GM21360 (cell line): ENCODE results near the gene ADAD2.
A peak's percentile ranks its signal among the peaks of the same experiment; 100 is the strongest.

ENCODE experiments used
- ATAC-seq: cut with Tn5 transposase; IDR thresholded peaks from one replicate; pipeline ENCODE4 v1.9.1; 2021; ENCODE audit warnings: mild to moderate bottlenecking, moderate library complexity; ENCODE audit not compliant: unreplicated experiment

The ADAD2 gene

DNA sequence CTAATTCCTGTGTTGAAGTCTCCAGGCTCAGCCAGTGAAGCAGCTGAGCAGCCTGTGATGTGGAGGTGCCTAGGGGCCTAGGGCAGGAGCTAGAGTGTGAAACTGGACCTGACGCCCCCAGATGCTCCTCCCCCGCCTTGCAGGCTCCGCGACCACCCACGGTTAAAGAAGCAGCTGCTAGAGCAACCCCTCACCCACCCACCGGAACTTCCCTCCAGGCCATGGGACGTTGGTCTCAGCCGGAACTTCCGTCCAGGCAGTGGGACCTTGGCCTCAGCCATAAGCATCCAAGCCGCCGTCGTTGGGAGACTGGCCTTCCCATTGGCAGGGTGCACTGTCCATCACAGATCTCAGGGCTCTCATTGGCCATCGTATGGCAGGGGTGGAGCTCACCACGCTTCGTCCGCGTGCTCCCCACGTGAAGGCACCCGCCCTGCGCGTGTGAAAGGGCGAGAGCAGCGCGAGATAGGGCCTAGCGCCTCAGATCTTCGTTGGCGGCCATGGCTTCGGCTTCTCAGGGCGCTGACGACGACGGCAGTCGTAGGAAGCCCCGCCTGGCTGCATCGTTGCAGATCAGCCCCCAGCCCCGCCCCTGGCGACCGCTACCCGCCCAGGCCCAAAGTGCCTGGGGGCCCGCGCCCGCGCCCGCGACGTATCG, at the start of gene ADAD2:
ADAD2 (plus strand) TSS at position 427 of the 658 bp plus-strand sequence; CDS start at position 501, 74 bp downstream.
- ATAC-seq, result no peak

DNA sequence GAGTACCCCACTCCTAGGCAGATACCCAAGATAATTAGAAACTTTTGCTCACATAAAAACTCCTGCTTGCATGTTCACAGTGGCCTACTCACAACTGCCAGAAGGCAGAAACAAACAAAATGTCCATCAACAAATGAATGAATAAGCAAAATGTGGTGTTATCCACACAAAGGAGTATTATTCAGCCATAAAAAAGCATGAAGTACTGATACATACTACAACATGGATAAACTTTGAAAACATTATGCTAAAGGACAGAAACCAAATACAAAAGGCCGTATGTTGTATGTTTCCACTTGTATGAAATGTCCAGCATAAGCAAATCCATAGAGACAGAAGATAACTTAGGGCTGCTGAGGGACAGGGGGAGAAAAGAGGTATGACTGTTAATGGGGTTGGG, 47.9 kb upstream of the ADAD2 start:
- ATAC-seq, result no peak

DNA sequence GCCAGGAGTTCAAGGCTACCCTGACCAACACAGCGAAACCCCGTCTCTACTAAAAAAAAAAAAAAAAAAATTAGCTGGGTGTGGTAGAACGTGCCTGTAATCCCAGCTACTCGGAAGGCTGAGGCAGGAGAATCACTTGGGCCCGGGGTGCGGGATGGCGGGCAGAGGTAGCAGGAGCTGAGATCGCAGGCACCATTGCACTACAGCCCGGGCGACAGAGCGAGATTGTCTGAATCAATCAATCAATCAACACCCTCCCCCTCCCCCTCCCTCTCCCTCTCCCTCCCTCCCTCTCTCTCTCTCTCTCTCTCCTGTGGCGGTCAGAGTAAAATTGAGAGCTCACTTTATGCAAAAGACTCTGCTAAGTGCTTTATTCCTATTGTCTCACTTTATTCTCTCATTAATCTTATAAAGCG, 47.2 kb upstream of the ADAD2 start:
- no peak for ATAC-seq

DNA sequence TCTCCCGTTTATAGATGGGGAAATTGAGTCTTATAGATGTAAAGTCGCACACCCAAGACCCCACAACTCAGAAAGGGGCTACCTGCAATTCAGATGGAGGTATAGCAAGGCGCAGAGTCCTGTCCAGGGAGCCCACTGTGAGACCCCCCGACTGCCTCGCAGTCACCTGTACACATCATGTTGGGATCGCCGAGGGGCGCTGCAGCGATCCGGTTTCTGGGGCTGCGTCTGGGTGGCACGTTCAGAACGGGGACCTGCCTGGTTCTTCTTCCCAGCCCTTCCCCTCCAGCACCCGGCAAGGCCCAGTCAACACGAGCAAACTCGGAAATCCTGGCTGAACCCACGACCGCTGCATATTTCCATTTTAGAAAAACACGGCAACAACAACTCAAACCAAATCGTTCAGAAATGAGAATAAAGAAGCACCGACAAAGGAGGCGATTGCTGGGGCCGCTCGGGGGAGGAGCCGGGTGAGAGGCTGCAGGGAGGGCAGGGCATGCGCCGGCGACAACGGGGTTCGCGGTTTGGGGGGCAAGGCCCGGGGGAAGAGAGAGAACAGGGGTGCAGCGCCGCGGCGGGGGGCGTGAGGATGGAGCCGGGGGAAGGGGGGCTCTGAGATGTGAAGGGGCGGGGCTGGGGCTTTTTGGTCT, 46.6 kb upstream of the ADAD2 start:
- no peak for ATAC-seq

DNA sequence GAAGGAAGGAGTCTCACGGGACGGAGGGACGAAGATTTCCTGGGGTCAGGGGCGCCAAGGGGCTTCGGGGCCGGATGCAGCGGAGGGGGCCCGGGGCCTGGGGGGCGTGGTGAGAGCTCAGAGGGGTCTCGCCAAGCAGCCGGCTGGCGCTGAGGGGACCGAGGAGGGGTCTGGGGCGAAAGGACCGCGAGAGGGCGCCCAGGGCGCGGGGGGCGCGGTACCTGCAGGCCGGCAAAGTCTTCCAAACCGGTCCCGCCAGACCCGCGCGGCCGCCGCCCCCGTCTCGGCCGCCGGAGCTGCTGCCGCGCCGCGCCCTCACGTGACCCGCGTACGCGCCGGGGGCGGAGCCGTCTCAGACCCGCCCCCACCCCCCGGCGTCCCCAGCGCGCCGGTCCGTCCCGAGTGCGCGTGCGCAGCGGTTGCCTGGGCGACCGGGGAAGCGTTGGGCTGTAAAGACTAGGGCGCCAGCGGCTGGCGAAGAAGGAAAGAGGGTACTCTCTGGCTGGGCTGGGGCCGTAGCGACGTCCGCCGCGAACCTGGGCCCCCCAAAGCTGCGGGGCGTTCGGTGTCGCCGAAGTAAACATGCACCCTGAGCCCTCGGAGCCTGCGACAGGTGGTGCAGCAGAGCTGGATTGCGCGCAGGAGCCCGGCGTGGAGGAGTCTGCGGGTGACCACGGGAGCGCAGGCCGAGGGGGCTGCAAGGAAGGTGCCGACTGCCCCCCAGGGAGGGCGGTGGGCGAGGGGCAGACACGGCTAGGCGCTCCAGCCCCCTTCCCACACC, 45.9 kb upstream of the ADAD2 start, which contains the start of the genes DNAAF1 and HSDL1:
DNAAF1 (plus strand) TSS at position 450 of the 781 bp plus-strand sequence; CDS start at position 583, 133 bp downstream.
HSDL1 (minus strand) TSS at position 319 of the 781 bp plus-strand sequence. CDS start 13,856 bp downstream, outside the sequence.
- peak; percentile 81 for ATAC-seq

DNA sequence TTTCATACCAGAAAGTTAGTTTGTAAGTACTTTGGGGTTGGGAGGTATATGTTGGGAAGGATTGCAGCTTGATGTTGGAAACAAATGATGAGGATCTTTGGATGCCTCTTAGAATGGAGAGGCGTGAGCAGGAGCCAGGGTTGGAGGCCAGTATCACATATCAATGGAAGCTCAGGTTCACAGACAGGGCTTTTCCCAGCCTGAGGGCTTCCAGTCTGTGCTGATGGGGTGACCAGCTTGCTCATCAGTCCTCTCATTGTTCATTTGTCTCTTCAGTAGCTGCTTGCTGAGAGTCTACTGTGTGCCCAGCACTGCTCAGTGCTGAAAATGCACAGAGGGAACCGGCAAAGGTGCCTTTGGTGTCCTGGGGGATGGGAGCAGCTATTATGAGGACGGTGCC, 40.0 kb upstream of the ADAD2 start:
- no peak for ATAC-seq

DNA sequence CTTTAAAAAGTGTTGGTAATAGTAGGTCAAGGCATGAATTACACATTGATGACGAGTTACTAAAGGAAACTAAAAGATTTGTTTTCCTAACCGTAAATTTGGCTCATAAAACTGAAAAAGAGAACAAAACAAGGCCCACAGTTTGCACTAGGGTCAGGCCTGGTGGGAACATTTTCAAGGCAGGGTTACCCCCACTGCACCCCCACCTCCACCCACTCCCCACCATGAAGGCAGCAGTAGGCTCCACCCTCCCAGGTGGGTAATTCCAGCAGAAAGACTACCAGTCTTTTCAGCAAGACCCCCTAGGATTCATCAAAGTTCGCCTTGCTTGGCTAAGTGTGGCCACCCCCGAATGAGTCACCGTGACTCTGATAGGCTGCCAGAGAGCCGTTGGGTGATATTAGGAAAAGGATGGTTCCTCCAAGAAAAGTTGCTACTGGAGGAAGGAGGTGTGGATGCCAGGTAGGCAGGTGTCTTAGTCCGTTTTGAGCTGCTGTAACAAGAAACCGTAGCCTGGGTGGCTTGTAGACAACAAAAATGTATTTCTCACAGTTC, 37.2 kb upstream of the ADAD2 start:
- ATAC-seq, result no peak

DNA sequence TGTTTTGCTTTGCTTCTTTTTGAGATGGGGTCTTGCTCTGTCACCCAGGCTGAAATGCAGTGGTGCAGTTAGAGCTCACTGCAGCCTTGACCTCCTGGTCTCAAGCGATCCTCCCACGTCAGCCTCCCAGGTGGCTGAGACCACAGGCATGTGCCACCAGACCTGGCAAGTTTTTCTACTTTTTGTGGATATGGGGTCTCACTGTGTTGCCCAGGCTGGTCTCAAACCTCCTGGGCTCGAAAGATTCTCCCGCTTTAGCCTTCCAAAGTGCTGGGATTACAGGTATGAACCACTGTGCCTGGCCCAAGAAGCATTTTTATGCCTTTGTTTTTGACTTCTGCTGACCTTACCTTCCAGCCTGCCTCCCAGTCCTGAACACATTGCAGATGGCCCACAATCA, 35.7 kb upstream of the ADAD2 start:
- no peak for ATAC-seq

DNA sequence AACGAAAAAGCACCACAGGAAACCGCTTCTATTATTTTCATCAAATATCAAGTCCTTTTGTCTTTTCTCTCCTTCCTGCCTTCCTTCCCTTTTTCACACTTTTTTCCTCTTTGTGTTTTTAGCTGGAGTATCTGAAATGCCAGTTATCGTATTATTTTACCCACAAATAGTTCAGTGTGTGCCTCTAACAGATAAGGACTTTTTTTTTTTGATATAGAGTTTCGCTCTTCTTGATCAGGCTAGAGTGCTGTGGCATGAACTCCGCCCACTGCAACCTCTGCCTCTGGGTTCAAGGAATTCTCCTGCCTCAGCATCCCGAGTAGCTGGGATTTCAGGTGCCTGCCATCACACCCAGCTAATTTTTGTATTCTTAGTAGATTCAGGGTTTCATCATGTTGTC, 35.2 kb upstream of the ADAD2 start:
- ATAC-seq, result no peak

DNA sequence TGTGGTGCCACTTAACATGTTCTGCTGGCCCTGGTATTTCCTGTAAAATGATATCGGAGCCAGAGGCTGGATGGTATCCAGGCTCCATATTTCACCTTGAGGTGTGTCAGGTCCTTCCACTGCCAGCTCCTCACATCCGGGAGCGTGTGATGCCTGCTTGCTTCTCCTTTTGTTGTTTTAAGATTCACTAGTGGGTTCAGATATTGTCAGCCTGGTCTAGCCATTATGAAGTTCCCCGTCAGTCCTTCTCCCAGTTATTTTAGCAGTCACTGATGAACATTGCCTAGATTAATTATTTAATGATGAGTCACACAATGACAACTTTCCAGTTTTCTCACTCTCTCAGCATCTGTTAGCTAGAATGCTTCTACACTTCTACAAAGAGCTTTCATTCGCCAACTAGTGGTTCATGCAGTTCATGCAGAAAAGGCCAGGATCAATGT, 34.6 kb upstream of the ADAD2 start:
- ATAC-seq, result no peak

DNA sequence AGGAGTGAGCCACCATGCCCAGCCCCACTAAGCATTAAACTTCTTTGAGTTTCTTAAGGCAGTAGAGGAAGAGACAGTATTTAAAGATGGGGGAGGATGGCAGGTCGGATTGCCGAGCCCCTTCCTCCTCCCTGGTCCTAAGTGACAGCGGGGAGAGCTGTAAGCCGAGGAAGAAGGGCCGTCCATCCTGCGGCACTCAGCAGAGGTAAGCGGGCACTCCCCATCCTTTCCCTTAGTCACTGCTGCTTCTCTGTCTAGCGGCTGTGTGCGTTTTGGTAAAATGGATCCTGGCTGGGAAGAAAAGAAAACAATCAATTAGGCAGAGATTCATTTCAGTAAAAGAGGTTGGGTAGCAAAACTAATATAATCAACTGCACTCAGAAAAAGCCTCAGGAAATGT, 31.9 kb upstream of the ADAD2 start:
- ATAC-seq, result no peak

DNA sequence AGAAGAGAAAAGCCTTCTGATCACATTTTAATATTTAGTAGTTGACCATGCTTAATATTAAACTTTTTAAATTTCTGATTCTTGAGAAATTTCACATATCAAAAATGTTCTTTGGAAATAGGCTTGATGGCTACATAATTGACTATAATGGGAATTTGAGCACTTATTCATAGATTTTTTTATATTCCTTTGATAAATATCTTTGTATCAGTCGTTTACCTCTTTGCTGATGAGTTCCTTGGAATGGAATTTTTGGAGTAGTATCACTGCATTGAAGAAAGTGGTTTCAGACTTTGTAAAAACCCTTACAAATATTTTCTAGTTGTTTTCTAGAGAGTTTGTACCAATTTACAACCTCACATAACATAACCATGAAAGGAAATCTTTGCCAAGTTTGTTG, 31.2 kb upstream of the ADAD2 start:
- ATAC-seq, result no peak

DNA sequence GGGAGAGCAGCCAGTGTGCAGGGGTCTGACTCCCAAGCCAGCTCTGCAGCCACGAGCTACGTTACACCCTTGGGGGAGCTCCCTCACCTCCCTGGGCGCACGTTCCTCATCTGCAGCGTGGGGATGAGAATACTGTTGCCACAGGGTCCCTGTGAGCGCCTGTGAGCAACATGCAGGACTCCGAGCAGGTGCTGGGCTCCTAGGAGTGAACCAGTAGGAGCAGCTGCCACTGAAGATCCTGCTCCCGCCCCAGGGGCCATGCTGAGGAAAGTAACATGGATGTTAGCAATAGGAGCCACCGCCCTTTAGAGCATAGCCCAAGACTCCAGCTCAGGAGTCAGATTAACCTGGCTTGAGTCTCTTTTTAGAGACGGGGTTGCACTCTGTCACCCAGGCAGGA, 29.9 kb upstream of the ADAD2 start:
- no peak for ATAC-seq

DNA sequence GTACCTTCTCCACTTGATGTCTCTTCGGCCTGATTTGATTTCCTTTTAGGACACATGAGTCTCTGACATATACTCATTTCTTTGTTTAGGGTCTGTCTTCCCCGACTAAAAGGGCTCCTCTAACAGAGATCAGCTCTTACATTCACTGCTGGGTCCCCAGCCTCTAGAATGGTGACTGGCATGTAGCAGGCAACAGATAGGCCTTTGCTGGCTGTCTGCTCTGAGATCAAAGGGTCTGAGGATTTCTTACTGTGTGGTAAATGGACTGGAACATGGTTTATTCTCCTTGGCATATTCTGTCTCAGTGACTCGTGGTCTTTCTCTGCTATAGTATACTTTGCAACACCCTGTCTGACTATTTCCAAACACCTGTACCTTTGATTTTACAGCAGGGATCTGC, 29.2 kb upstream of the ADAD2 start:
- ATAC-seq, result no peak

DNA sequence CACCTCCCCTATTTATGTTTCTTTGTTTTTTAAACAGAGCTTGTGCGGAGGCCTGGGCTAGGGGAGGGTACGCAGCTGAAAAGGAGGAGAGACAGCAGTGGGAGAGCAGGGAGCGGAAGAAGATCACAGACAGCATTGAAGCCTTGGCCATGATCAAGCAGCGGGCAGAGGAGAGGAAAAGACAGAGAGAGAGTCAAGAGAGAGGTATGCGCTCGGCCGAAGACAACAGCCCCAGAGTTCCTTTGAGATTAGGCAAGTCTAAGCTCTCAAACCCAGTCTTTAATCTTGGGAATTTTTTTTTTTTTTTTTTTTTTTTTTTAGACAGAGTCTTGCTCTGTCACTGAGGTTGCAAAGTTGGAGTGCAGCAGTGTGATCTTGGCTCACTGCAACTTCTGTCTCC, 25.2 kb upstream of the ADAD2 start:
- no peak for ATAC-seq

DNA sequence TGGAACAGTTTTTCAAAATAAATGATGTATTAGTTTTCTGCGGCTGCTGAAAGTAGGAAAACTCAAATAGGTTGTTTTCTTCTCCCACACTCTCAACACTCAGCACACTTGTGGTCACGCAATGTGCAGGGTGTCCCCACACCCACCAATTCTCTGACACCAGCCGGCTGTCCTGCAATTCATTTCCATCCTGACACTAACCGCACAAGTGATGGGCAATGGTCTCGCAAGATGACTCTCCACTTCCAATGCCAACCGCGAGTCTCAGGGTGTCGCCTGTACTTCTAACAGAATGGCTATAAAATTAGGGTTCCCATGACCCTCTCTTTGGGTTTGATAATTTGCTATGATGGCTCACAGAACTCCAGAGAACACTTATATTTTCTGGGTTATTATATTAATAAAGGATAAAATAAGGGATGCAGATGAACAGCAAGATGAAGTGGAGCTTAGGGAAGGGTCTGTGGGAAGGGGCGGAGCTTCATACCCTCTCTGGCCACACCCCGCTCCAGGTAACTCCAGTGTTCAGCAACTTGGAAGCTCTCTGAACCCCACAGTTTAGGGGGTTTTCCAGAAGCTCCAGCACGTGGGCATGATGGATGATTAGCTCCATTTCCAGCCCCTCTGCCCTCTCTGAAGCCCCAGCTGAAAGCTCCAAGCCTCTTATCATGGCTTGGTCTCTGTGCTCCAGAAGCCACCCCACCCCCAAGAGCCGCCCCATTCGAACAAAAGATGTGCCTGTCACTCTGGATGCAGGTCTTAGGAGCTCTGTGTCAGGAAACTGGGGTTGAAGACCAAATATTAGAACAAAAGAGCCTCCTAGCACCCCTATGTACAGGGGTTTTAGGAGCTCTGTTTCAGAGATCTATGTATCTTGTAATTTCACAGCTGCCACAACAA, 23.9 kb upstream of the ADAD2 start:
- no peak for ATAC-seq

DNA sequence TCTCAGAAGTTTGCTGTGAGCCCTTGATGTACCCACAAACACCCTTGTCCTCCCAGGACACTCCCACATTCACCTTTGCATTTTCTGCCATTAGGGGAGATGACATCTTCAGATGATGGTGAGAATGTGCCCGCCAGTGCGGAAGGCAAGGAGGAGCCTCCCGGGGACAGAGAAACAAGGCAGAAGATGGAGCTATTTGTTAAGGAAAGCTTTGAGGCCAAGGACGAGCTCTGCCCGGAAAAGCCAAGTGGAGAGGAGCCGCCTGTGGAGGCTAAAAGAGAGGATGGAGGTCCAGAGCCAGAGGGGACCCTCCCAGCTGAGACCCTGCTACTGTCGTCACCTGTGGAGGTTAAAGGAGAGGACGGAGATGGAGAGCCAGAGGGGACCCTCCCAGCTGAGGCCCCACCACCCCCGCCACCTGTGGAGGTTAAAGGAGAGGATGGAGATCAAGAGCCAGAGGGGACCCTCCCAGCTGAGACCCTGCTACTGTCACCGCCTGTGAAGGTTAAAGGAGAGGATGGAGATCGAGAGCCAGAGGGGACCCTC, 21.1 kb upstream of the ADAD2 start:
- ATAC-seq, result no peak

DNA sequence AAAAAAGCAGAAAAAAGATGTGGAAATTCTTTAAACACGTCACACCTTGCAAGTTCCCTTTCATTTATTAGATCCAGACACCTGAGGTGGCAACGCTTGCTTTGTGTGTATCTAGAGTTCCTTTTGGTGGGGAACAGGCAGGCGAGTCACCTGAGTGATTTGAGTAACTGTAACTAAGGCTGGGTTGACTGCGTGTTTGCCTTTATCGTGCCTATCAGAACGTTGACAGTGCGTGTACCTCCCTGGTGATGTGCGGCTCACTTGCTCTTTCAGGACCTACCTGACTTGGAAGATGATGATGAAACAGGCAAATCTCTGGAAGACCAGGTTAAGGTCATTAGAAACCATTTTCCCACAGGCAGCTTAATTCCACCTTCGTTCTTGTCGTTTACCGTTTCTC, 16.6 kb upstream of the ADAD2 start:
- no peak for ATAC-seq

DNA sequence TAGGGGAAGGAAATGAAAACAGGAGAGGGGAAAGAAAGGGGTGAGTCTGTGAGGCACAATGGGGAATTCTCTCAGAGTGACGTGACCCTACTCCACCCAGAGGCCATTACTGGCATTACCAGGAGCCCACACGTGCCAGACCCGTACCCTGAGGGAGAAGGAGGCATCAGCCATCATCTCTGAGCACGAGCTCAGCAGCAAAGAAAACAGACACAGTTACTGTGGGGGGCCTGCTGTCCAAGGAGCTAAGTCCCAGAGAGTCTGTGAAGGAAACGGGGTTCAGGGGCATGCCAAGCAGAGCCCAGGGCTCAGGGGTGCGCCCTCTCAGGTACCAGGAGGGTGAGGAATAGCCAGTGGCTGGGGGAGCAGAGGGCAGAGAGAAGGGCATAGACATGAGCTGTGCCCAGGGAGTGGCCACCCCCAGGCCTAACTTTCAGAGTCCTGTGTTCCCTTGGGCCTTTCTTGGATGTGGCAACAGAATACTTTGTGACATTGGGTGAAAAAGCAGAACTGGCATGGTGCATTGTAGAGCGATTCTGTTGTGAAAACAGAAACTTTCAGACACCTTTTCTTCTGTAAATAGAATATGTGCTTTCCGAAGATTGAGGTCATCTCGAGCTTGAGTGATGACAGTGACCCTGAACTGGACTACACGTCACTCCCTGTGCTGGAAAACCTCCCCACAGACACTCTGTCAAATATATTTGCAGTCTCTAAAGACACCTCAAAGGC, 15.4 kb upstream of the ADAD2 start:
- peak; percentile 84 for ATAC-seq
